Bone marrow (tissue), 2 donors: Measurements from ENCODE around the gene TIGIT.

Experiments used
- DNase-seq, 2 donors: peaks; one replicate each; lab custom pipeline; 2025; lab: John Stamatoyannopoulos, UW

The TIGIT gene

GRCh38 chr3:114355653-114356052 is 61.8 kb downstream of the TIGIT start:
- no peak for DNase-seq

DNA sequence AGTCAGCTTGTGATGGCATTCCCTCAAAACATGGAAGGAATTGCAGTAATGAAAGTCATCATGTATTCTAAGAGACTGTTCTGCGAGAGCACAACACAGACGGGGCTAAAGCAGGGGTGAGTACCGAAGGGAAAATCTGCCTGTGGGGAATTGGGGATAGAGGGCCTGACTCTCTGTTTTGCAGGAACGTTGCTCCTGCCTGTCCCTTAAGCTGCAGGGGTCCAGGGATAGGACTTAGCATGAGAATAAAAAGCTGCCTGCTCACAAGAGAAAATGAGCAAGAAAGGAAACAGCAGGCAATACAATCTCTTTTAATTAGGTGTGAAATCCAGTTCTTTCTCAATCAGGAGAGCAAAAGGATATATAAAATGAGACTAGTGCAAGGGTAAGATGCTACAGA is 62.2 kb downstream of the TIGIT start:
- DNase-seq, result no peak

DNA sequence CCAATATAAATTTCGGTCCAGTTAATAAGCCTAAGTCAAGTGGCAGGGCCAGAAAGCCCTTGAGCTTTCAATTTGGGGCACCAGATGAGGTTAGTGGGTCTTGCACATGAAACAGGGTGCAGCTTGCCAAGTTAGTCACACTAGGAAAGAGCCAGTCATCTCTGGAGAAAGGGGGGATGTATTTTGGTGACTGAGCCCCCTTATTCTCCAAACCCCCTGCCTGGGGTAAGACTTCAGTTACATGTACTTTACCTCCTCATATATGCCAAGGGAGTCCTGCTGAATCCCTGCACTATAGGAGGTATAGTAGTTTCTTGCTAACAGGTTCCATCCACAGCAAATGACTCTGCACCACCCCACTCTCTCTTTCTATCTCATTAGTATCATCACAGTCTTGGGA is 62.7 kb downstream of the TIGIT start:
- DNase-seq, result no peak
